CD4-positive, alpha-beta T cell (primary cell): Measurements from ENCODE around the gene HERC6. TPM values are rescaled to one million over a fixed set of nuclear protein-coding genes. Genes with fewer than 3 reads are reported as not detected.
A peak's percentile ranks its signal among the peaks of the same experiment; 100 is the strongest.
"Not testable (repeated sequence)": the region's sequence is repeated elsewhere in the genome, so short reads cannot be mapped to it uniquely, and the experiment has no call there.

Experiments used
- ATAC-seq: fragments of 200-7000 bp; cut with Tn5 transposase; one replicate; pipeline ENCODE4 v1.10.0; 2022; ENCODE audit warnings: mild to moderate bottlenecking; ENCODE audit not compliant: poor library complexity
- CTCF ChIA-PET: fragments of 350-600 bp; sonication (Branson Sonifier 250); formaldehyde crosslinking; loops from one replicate; lab custom pipeline; 2021; ENCODE audit warnings: antibody characterized with exemption, inconsistent platforms; lab: Charles Lee
- POLR2A ChIA-PET: fragments of 350-600 bp; sonication (Branson Sonifier 250); formaldehyde crosslinking; loops from one replicate; lab custom pipeline; 2021; ENCODE audit warnings: antibody characterized with exemption, inconsistent platforms; lab: Charles Lee
- DNase-seq, 14 experiments: peaks; one replicate each; pipeline ENCODE4 v3.0.0-alpha.2; 2013 to 2020; ENCODE audit warnings: mixed read lengths in 2 of 14
- H3K27ac ChIP-seq, 2 donors: one replicate each; pipeline versions ENCODE4 v1.5.1 to v1.7.0; 2013; ENCODE audit warnings: low read length in 2 of 2, low read depth in 1 of 2, mild to moderate bottlenecking in 1 of 2
- H3K27me3 ChIP-seq, 2 experiments: 1 replicate in 1 of 2; 2 replicates in 1 of 2; pipeline versions ENCODE4 v1.6.1 to v1.7.0; 2013; ENCODE audit warnings: low read length in 2 of 2, control low read depth in 1 of 2, mild to moderate bottlenecking in 1 of 2, moderate library complexity in 1 of 2; ENCODE audit not compliant: insufficient read depth in 2 of 2, control insufficient read depth in 1 of 2
- H3K36me3 ChIP-seq: one replicate; pipeline ENCODE4 v1.6.1; 2013; ENCODE audit warnings: low read length, control low read depth; ENCODE audit not compliant: insufficient read depth
- H3K4me1 ChIP-seq: one replicate; pipeline ENCODE4 v1.6.1; 2013; ENCODE audit warnings: low read length, control low read depth; ENCODE audit not compliant: insufficient read depth
- H3K4me3 ChIP-seq: one replicate; pipeline ENCODE4 v1.5.1; 2013; ENCODE audit warnings: mild to moderate bottlenecking, low read length, moderate library complexity
- H3K9me3 ChIP-seq, 2 experiments: 1 replicate in 1 of 2; 2 replicates in 1 of 2; pipeline versions ENCODE4 v1.6.1 to v1.7.0; 2013; ENCODE audit warnings: low read length in 2 of 2, mild to moderate bottlenecking in 2 of 2, control low read depth in 1 of 2, moderate library complexity in 1 of 2; ENCODE audit not compliant: control insufficient read depth in 1 of 2, insufficient read depth in 1 of 2
- H3K27ac Mint-ChIP-seq: one replicate; pipeline ENCODE4 v1.8.0; 2020; ENCODE audit warnings: mixed read lengths
- H3K27me3 Mint-ChIP-seq: one replicate; pipeline ENCODE4 v1.8.0; 2021; ENCODE audit warnings: mixed read lengths
- H3K36me3 Mint-ChIP-seq: one replicate; pipeline ENCODE4 v1.8.0; 2021; ENCODE audit warnings: low read depth, mixed read lengths
- H3K4me1 Mint-ChIP-seq: one replicate; pipeline ENCODE4 v1.8.0; 2021; ENCODE audit warnings: low read depth, mixed read lengths
- H3K4me3 Mint-ChIP-seq: one replicate; pipeline ENCODE4 v1.8.0; 2020; ENCODE audit warnings: mild to moderate bottlenecking, mixed read lengths
- H3K9me3 Mint-ChIP-seq: one replicate; pipeline ENCODE4 v1.8.0; 2020; ENCODE audit warnings: mixed read lengths
- CTCF ChIP-seq: fragments of 200-600 bp; IDR thresholded peaks from one replicate; pipeline ENCODE4 v1.8.0; 2022; ENCODE audit warnings: antibody characterized with exemption, mild to moderate bottlenecking
- intact Hi-C, 2 experiments: fragments of 100-400 bp; cut with DNase I in 1 of 2; cut with micrococcal nuclease in 1 of 2; formaldehyde crosslinking; loops; one replicate each; pipeline versions ENCODE4 v1.15.1 to v1.9.0; 2023 to 2025; cut with DNase I, micrococcal nuclease
- total RNA-seq, 174 experiments: library from RNA in 2 of 174; stranded (reverse) in 2 of 174; gene quantifications; one replicate each; pipeline ENCODE4 v1.2.3 and lab custom pipeline; 2021 to 2026

The HERC6 gene
- total RNA-seq, 2 experiments from 2014 or later = 9.5 to 10.6 TPM

GRCh38 chr4:88367826-88368225, 10.8 kb upstream of the HERC6 start:
- intact Hi-C loops = loop anchor here in 1 of 2 experiments (10.0 kb wide), 1 partner anchor 147 kb away; no protein-coding TSS in a partner anchor
- CTCF ChIA-PET = no interaction called here
- POLR2A ChIA-PET = no interaction called here

GRCh38 chr4:88369180-88369812, 9.4 kb upstream of the HERC6 start:
- ATAC-seq = peak; percentile 17
- TF ChIP-seq CTCF = peak; percentile 61
- not testable (repeated sequence) for H3K4me3 ChIP-seq, H3K4me1 Mint-ChIP-seq, H3K9me3 Mint-ChIP-seq, H3K27me3 ChIP-seq, H3K36me3 Mint-ChIP-seq, H3K36me3 ChIP-seq, H3K4me1 ChIP-seq, H3K4me3 Mint-ChIP-seq, H3K27ac Mint-ChIP-seq, H3K9me3 ChIP-seq, H3K27me3 Mint-ChIP-seq, H3K27ac ChIP-seq
- peak in 4 of 14 experiments; percentile 16 to 49 (median 48) for DNase-seq
- POLR2A ChIA-PET = interaction anchor here (1.2 to 1.8 kb wide), 3 partner anchors 10 to 87 kb away, joined by 3 to 11 read pairs (median 5); partner anchors contain the start of genes HERC5, HERC6 and PPM1K
- CTCF ChIA-PET = interaction anchor here (0.5 to 1.3 kb wide), 4 partner anchors 8 to 923 kb away, joined by 3 read pairs; no protein-coding TSS in a partner anchor
- intact Hi-C loops = loop anchor here (1.0 to 10.0 kb wide), 2 partner anchors 146 kb away; no protein-coding TSS in a partner anchor

More at GRCh38 chr4:88367826-88368225, 10.8 kb upstream of the HERC6 start:
- Mint-ChIP-seq H3K36me3 (no peaks in the 10 kb centered on the region), H3K27ac (no peak overlapping the region), H3K27me3 (no peaks in the 10 kb centered on the region), H3K4me3 (no peak overlapping the region), H3K9me3 (peaks cover 6% of the 10 kb centered on the region), H3K4me1 (no peaks in the 10 kb centered on the region)
- no peak overlapping the region for H3K4me3 ChIP-seq
- no peaks in the 10 kb centered on the region for H3K27me3 ChIP-seq
- no peak for TF ChIP-seq CTCF
- DNase-seq (no peak), ATAC-seq (no peak)
- H3K36me3 ChIP-seq = no peaks in the 10 kb centered on the region
- H3K4me1 ChIP-seq = no peaks in the 10 kb centered on the region
- no peak overlapping the region for H3K27ac ChIP-seq
- peaks cover 3 to 11% of the 10 kb centered on the region in 2 experiments for H3K9me3 ChIP-seq

- peaks cover 8% of the 10 kb centered on the region for H3K36me3 ChIP-seq
- DNase-seq (peak in 2 of 14 experiments; percentile 22 to 24), ATAC-seq (no peak)
- H3K27ac ChIP-seq = peak overlapping the region in 1 of 2 donors; percentile 76
- ChIA-PET CTCF (no interaction called here), POLR2A (interaction anchor here (0.7 to 2.4 kb wide), 4 partner anchors 32 to 232 kb away, joined by 3 to 25 read pairs (median 14); partner anchors contain the start of genes HERC5 and PPM1K)
- intact Hi-C loops = loop anchor here in 1 of 2 experiments (10.0 kb wide), 2 partner anchors 214 to 1376 kb away; partner anchors contain the start of gene HERC3
- Mint-ChIP-seq H3K27me3 (no peaks in the 10 kb centered on the region), H3K36me3 (peaks cover 37% of the 10 kb centered on the region), H3K4me1 (peaks cover 53% of the 10 kb centered on the region), H3K4me3 (peak overlapping the region; percentile 75), H3K9me3 (no peaks in the 10 kb centered on the region), H3K27ac (peak overlapping the region; percentile 78)
- peaks cover 35% of the 10 kb centered on the region for H3K4me1 ChIP-seq
- no peaks in the 10 kb centered on the region for H3K9me3 ChIP-seq
- no peaks in the 10 kb centered on the region for H3K27me3 ChIP-seq
- TF ChIP-seq CTCF = no peak
- no peak overlapping the region for H3K4me3 ChIP-seq
These were observed 2.5 kb downstream of the HERC6 start for GRCh38 chr4:88381123-88381522.
